IPS-20b (cell line): ENCODE measurements around the gene SYT6.
"Not testable (repeated sequence)": the region's sequence is repeated elsewhere in the genome, so short reads cannot be mapped to it uniquely, and the experiment has no call there.

Experiments
- H3K27ac ChIP-seq: one replicate; pipeline ENCODE4 v1.5.1; 2013; ENCODE audit warnings: low read length
- H3K27me3 ChIP-seq: 2 replicates; pipeline ENCODE4 v1.6.1; 2013; ENCODE audit warnings: mild to moderate bottlenecking, low read length, inconsistent platforms; ENCODE audit not compliant: insufficient read depth
- H3K36me3 ChIP-seq: 2 replicates; pipeline ENCODE4 v1.6.1; 2013; ENCODE audit warnings: low read depth, mild to moderate bottlenecking, inconsistent platforms, low read length, moderate library complexity; ENCODE audit not compliant: insufficient read depth
- H3K4me1 ChIP-seq: 2 replicates; pipeline ENCODE4 v1.6.1; 2013; ENCODE audit warnings: mild to moderate bottlenecking, control low read depth, inconsistent platforms, low read length, moderate library complexity; ENCODE audit not compliant: insufficient read depth
- H3K4me3 ChIP-seq: 2 replicates; pipeline ENCODE4 v1.5.1; 2013; ENCODE audit warnings: mild to moderate bottlenecking, low read length, inconsistent platforms
- H3K9ac ChIP-seq: 2 replicates; pipeline ENCODE4 v1.6.1; 2013; ENCODE audit warnings: low read depth, mild to moderate bottlenecking, inconsistent platforms, low read length, moderate library complexity
- H3K9me3 ChIP-seq: 2 replicates; pipeline ENCODE4 v1.6.1; 2013; ENCODE audit warnings: mild to moderate bottlenecking, low read depth, low read length, inconsistent platforms; ENCODE audit not compliant: insufficient read depth

The SYT6 gene

GRCh38 chr1:114077188-114077587, 76.5 kb downstream of the SYT6 start:
- Histone ChIP-seq H3K36me3 (peaks cover 3% of the 10 kb centered on the region; the same call in 1 of the 2 replicates), H3K4me1 (peaks cover 38% of the 10 kb centered on the region), H3K27ac (peak overlapping the region; percentile 30), H3K9me3 (peaks cover 13% of the 10 kb centered on the region), H3K4me3 (no peak overlapping the region), H3K9ac (peak overlapping the region; percentile 55; the same call in 1 of the 2 replicates), H3K27me3 (no peaks in the 10 kb centered on the region)

GRCh38 chr1:114076308-114076707, 77.4 kb downstream of the SYT6 start:
- Histone ChIP-seq H3K36me3 (peaks cover 3% of the 10 kb centered on the region; the same call in 1 of the 2 replicates), H3K9ac (peak overlapping the region; percentile 55; the same call in 1 of the 2 replicates), H3K27me3 (no peaks in the 10 kb centered on the region), H3K4me3 (peak overlapping the region; percentile 16; the same call in 1 of the 2 replicates), H3K4me1 (peaks cover 38% of the 10 kb centered on the region), H3K9me3 (peaks cover 20% of the 10 kb centered on the region), H3K27ac (peak overlapping the region; percentile 16)

- peak overlapping the region; percentile 16; the same call in 1 of the 2 replicates for H3K4me3 ChIP-seq
- no peaks in the 10 kb centered on the region for H3K27me3 ChIP-seq
Observed at GRCh38 chr1:114075546-114076242, 78.0 kb downstream of the SYT6 start.

GRCh38 chr1:114075105-114075504, 78.6 kb downstream of the SYT6 start:
- H3K4me1 ChIP-seq = peaks cover 30% of the 10 kb centered on the region
- peaks cover 24% of the 10 kb centered on the region for H3K9me3 ChIP-seq
- H3K4me3 ChIP-seq = peak overlapping the region; percentile 5; the same call in 1 of the 2 replicates
- peak overlapping the region; percentile 55; the same call in 1 of the 2 replicates for H3K9ac ChIP-seq
- peak overlapping the region; percentile 57 for H3K27ac ChIP-seq
- peaks cover 3% of the 10 kb centered on the region; the same call in 1 of the 2 replicates for H3K36me3 ChIP-seq
- H3K27me3 ChIP-seq = no peaks in the 10 kb centered on the region

More at GRCh38 chr1:114075546-114076242, 78.0 kb downstream of the SYT6 start:
- peaks cover 24% of the 10 kb centered on the region for H3K9me3 ChIP-seq
- H3K27ac ChIP-seq = peak overlapping the region; percentile 57
- peaks cover 34% of the 10 kb centered on the region for H3K4me1 ChIP-seq
- H3K36me3 ChIP-seq = peaks cover 3% of the 10 kb centered on the region; the same call in 1 of the 2 replicates
- peak overlapping the region; percentile 55; the same call in 1 of the 2 replicates for H3K9ac ChIP-seq

- H3K4me3 ChIP-seq = 0 out of 2 replicates have a peak overlapping the region, but pooled peaks have one; percentile 28
- H3K27ac ChIP-seq = no peak overlapping the region
- H3K9me3 ChIP-seq = peaks cover 24% of the 10 kb centered on the region
- peaks cover 3% of the 10 kb centered on the region; the same call in 1 of the 2 replicates for H3K36me3 ChIP-seq
- peaks cover 22% of the 10 kb centered on the region for H3K4me1 ChIP-seq
- H3K9ac ChIP-seq = no peak overlapping the region
- H3K27me3 ChIP-seq = no peaks in the 10 kb centered on the region
Observed at GRCh38 chr1:114072246-114072645, 81.4 kb downstream of the SYT6 start.

GRCh38 chr1:114069762-114070161, 83.9 kb downstream of the SYT6 start:
- not testable (repeated sequence) for H3K36me3 ChIP-seq, H3K4me3 ChIP-seq
- H3K9me3 ChIP-seq = peaks cover 24% of the 10 kb centered on the region

GRCh38 chr1:114068684-114069083, 85.0 kb downstream of the SYT6 start:
- H3K4me1 ChIP-seq, H3K36me3 ChIP-seq: not testable (repeated sequence)
- H3K9me3 ChIP-seq = peaks cover 24% of the 10 kb centered on the region

More at GRCh38 chr1:114069762-114070161, 83.9 kb downstream of the SYT6 start:
- not testable (repeated sequence) for H3K27me3 ChIP-seq, H3K9ac ChIP-seq, H3K4me1 ChIP-seq, H3K27ac ChIP-seq

GRCh38 chr1:114065671-114066070, 88.0 kb downstream of the SYT6 start:
- H3K9ac ChIP-seq = not testable (repeated sequence)

More at GRCh38 chr1:114068684-114069083, 85.0 kb downstream of the SYT6 start:
- not testable (repeated sequence) for H3K9ac ChIP-seq, H3K27ac ChIP-seq, H3K27me3 ChIP-seq, H3K4me3 ChIP-seq

GRCh38 chr1:114063544-114063943, 90.1 kb downstream of the SYT6 start:
- no peak overlapping the region for H3K27ac ChIP-seq
- H3K36me3 ChIP-seq = no peaks in the 10 kb centered on the region
- H3K9me3 ChIP-seq = peaks cover 14% of the 10 kb centered on the region; the same call in 1 of the 2 replicates

More at GRCh38 chr1:114065671-114066070, 88.0 kb downstream of the SYT6 start:
- H3K4me3 ChIP-seq, H3K27me3 ChIP-seq, H3K27ac ChIP-seq, H3K4me1 ChIP-seq, H3K36me3 ChIP-seq: not testable (repeated sequence)
- 0 out of 2 replicates have a peak, but pooled peaks cover 11% of the 10 kb centered on the region for H3K9me3 ChIP-seq

GRCh38 chr1:114062477-114063099, 91.1 kb downstream of the SYT6 start:
- H3K27me3 ChIP-seq = no peaks in the 10 kb centered on the region
- no peak overlapping the region for H3K4me3 ChIP-seq
- no peaks in the 10 kb centered on the region for H3K4me1 ChIP-seq
- no peaks in the 10 kb centered on the region for H3K36me3 ChIP-seq
- no peak overlapping the region for H3K9ac ChIP-seq
- peaks cover 14% of the 10 kb centered on the region; the same call in 1 of the 2 replicates for H3K9me3 ChIP-seq
- no peak overlapping the region for H3K27ac ChIP-seq

More at GRCh38 chr1:114063544-114063943, 90.1 kb downstream of the SYT6 start:
- Histone ChIP-seq H3K27me3 (no peaks in the 10 kb centered on the region), H3K4me3 (no peak overlapping the region), H3K4me1 (no peaks in the 10 kb centered on the region), H3K9ac (no peak overlapping the region)

- Histone ChIP-seq H3K4me1 (no peaks in the 10 kb centered on the region), H3K27me3 (no peaks in the 10 kb centered on the region), H3K9me3 (peaks cover 14% of the 10 kb centered on the region; the same call in 1 of the 2 replicates), H3K4me3 (no peak overlapping the region), H3K36me3 (no peaks in the 10 kb centered on the region), H3K9ac (no peak overlapping the region), H3K27ac (no peak overlapping the region)
Observed at GRCh38 chr1:114061121-114061830, 92.4 kb downstream of the SYT6 start.
